Inflammatory macrophage treated with lipopolysaccharide for 4 hours (primary cell): ENCODE data around the gene FASN.
A peak's percentile ranks its signal among the peaks of the same experiment; 100 is the strongest.

Source experiments
- DNase-seq: peaks from one replicate; pipeline ENCODE4 v3.0.0-alpha.2; 2020

The FASN gene

DNA sequence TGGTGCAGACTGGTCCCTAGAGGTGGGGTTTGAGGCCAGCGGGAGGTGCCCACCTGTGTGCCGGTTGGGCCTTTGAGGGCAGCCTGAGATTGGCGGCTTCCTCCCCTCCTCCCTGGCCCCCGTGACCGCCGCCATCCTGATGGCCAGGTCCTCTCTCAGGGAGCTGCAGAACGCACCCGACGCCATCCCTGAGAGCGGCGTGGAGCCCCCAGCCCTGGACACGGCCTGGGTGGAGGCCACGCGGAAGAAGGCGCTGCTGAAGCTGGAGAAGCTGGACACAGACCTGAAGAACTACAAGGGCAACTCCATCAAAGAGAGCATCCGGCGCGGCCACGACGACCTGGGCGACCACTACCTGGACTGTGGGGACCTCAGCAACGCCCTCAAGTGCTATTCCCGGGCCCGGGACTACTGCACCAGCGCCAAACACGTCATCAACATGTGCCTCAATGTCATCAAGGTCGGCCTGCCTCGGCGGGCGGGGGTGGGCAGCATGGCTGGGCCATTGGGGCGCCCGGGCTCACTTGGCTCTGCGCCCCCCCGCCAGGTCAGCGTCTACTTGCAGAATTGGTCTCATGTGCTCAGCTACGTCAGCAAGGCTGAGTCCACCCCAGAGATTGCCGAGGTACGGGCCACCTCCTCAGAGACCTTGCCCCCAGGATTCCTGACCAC is 43.5 kb downstream of the FASN start:
- DNase-seq, result no peak

DNA sequence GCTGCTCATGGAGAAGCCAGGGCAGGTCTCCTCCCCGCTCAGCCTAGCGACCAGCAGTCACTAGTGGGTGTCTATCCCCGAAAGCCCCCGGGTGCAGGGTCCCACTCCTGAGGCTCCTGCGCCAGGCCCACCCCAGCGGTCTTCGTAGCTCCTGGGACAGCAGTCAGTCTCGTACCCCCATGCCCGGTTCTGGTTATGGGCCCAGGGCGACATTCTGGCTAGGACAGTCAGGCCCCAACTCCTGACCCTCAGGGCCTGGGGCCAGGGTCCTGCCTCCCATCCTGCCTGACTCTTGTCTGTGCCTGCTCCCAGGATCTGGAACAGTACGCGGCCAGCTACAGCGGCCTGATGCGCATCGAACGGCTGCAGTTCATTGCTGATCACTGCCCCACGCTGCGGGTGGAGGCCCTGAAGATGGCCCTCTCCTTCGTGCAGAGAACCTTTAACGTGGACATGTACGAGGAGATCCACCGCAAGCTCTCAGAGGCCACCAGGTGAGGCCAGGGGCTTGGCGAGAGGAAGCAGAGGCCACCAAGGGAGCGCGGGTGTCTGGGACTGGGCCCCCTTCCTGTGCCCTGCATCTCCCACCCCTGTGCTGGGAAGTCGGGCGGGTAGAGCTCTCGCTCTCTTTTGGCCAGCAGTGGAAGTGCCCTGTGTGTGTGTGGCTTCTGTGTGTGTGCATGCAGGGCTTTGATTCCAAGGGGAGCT is 44.3 kb downstream of the FASN start:
- DNase-seq, result no peak

DNA sequence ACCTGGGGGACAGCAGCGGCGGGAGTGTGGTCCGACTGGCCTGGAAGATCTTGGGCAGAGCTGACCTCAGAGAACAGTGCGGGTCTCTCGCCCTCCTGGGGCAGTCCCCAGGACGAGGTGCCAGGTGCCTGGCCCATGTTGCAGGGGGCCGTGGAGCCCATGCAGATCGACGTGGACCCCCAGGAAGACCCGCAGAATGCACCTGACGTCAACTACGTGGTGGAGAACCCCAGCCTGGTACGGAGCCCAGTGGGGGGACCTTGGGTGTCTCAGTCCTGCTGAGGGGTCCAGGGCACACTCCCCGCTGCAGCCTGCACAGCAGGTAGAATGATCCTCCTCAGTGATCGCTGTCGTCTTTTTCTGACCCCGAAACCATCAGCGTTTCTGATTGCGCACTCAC is 44.9 kb downstream of the FASN start:
- DNase-seq, result no peak

DNA sequence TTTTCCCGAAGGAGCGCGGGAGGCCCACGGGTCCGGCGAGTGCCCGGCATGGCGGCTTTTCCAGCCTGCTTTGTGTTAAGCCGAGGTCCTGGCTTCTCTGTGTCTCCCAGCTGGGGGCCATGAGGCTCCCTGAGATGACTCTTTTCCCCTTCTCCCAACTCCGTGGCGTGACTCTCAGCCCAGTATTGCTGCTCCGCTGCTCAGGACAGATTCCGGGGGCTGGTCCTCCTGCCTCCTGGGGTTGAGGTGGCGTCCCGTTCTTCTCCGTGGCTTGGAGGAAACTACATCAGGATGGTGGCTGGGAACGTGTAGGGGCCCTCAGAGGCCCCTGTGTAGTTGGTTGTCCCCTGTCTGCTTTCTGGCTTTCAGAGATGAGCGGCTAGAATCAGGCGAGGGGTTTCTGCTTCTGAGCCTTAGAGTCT is 45.4 kb downstream of the FASN start:
- no peak for DNase-seq

DNA sequence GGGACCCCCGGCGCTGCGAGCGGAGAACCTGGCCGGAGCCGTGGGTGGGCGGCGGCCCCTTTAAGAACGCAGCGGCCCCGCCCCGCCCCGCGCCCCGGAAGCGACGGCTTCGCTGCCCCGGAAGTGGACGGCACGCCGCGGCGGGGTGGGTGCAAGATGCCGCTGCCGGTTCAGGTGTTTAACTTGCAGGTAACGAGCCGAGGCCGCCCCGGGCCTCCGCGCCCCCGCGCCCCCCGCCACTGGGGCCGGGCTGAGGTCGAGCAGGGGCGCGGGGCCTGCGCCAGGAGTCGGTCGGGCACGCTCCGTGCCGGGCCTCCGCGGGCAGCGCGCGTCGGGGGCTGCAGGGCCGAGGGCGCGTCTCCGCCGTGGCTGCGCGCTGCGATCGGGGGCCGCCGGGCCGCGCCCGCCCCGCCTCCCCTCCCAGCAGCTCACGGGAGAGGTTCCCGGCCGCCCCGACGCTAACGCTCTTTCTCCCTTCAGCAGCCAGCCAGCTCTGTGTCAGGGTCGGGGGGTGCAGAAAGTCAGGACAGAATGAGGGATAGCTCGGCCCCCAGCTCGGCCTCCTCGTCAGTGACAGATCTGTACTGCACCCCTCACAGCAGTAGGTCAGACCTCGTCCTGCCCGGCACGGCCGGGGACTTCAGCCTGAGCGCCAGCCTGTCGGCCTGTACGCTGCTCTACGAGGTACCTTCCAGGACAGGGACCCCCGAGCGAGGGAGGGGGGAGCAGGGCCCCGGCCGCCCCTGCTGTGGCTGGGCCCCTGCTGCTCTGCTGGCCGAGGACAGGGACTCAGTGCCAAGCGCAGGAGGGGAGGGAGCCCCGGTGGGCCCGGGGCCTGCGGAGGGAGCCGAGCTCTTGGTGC is 46.0 kb downstream of the FASN start, which contains the start of the genes GPS1 and RFNG:
GPS1 (plus strand) TSS at position 123 of the 862 bp plus-strand sequence; CDS start at position 157, 34 bp downstream.
RFNG (minus strand) TSS at position 36 of the 862 bp plus-strand sequence. CDS start 45 bp downstream, outside the sequence.
- DNase-seq, result peak; percentile 70

DNA sequence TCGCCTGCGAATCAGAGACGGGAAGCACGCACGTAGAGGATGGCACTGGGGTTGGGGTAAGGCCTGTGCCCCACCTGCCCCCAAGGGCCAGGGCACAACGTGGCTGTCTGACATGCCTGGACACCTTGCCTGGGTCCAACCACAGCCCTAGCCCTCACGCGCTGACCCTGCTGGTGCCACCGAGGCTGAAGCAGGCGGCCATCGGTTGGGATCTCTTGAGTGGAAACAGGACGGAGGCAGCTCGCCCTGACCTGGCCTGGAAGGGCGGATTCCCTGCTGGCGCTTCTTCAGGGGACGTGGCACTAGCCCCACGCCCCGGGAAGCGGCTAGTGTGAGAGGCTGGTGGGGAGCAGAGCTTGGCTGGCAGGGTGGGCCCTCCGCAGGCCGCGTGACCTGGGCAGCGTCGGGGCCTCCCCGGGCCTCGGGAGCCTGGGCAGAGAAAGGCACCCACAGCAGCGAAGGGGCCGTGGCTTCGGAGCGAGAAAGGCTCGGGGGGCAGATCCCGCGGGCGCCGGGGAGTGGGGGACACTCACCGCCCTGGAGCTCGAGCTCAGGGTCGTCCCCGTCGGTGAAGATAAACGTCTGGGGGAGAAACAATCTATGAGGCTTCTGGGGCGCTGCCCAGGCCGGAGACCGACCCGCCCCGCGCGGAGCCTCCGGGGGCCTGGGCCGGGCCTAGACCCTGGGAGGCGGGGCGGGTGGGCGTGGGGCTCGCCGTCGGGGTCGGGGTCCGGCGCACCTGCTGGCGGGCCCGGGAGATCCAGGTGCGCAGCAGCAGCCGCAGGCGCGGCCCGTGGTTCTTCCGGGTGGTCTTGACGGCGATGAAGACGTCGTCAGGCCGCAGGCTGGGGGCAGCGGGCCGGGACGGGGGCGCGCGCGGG is 47.0 kb downstream of the FASN start:
- DNase-seq, result no peak

DNA sequence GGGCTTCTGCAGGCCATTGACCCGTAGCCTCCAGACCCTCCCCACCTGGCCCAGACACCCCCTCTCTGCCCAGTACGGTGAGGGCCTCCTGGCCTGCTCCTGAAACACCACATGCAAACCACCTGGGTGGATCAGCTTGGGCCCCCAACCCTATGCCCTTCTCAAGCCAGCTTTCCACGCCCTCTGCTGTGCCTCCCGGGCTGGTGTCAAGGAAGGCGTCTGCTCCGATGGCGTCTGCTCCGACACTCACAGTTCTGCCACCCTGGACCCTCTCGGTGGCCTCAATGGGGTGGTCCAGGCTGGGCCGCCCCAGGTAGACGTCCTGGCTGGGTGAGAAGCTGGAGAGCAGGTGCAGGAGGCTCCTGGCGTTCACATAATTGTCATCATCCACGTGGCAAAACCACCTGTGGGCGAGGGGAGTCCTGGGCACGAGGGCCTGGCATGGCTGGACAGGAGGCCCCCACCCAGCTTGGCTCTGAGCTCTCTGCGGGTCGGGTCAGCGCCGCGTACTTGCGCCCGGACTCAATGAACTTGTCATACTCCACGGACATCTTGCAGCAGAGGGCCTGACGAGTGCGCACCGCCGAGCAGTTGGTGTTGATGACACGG is 47.8 kb downstream of the FASN start:
- no peak for DNase-seq

DNA sequence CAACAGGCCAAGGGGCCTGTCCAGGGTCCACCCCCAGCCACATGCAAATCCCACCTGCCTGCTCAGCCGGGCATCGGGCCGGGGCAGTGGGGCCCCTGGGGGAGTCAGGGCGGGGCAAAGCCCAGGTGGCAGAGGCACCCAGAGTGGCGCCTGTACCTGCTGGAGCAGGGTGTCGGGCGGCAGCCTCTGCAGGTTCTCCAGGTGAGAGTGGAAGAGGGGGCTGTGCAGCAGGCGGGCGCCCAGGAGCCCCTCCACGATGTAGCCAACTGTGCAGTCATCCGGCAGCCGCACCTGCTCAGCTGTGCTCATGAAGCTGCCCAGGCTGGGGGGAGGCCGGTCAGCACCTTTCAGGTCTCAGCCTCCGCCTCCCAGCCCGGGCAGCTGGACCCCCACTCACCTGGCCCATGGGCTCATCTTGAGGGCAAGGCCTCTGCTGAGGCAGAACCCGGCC is 48.5 kb downstream of the FASN start:
- no peak for DNase-seq

DNA sequence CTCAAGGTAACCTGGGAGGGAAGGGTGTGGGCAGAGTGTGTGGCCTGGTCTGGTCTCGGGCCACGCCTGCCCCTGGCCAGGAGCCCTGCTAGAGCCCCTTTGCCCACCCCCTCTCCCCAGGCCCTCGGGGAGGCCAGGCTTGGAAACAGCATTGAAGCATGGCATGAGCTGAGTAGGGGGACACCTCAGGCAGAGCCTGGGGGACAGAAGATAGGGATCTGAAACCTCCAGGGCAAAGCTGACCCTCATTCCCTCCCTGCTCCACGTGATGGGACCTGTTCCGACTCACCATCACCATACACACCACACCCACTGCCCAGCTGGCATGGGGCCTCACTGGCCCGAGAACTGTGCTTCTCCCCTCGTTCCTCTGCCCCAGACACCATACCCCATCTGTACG is 48.9 kb downstream of the FASN start:
- DNase-seq, result no peak

DNA sequence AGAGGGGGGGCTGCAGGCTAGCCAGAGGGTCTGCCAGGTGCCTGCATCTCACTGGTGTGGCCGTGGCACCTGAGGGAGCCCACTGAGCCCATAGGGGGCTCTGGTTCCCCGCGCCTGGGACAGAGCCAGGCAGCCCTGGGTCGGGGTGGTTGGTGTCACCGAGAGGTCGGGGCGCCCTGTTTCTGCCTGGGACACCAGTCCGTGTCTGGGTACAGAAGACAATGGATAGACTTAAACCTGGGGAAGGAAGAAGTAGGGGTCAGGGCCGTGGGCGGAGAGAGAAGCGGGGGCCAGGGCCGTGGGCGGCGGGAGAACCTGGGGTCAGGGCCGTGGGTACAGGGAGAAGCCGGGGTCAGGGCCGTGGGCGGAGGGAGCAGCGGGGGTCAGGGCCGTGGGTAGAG is 49.5 kb downstream of the FASN start:
- no peak for DNase-seq

DNA sequence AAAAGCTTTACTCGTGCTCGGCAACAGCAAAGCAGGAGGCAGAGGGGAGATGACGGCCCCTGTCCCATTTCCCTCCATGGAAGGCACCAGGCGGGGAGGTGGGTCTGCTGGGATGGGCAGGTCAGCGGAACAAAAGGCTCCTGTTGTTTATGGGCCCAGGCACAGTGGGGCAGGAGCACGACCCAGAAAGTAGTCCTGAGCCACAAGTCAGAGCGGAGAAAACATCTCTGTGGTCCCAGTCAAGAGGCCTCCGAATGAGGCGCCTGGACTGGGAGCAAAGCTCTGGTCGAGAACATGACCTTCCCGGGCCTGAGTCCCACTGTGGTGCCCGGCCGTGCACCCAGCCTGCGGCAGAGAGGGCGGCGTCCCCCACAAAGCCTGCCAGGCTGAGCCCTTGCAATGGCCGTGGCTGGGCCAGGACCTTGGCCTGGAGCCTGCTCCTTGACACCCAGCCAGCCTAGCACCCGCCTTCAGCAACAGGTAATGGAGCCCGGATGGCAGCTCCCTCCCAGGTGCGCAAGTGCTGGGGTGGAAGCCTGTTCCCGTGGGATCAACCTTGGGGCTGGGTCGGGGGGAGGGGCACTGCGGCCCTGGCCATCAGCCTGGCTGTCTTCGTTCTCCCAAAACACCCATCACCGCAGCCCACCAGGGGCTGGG is 50.0 kb downstream of the FASN start:
- DNase-seq, result no peak

DNA sequence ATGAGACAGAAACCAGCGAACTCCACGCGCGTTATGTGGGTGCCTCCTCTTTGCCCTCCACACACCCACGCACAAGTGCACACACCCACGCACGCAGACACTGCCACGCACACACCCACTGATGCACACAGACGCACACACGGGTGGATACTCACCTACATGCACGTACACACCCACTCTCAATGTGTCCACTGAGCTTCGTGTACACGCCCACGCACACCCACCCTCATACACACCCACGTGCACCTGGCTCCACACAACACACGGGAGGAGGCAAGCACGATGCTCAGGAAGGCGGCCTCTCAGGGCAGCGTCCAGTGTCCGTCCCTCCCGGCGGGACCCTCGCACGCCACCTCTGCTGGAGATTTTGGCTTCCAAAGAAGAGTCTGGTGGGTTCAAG is 50.7 kb downstream of the FASN start:
- no peak for DNase-seq

DNA sequence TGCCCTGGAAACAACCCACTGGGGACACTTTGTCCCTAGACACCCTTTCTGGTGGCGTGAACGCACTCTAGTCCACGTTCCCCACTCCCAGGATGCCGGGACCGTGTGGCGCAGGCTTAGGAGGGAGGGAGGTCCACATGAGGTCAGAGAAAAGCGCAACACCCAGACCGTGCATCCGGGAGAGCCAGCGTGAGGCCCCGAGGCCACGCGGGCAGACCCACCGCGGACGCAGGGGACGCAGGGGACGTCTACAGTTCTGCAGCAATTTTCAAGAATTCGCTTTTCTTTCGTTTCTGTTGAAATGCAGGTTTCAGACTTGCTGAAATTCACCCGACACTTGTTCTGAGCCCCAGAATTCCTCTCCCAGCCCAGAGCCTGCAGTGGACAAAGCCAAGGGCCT is 51.1 kb downstream of the FASN start:
- DNase-seq, result no peak

DNA sequence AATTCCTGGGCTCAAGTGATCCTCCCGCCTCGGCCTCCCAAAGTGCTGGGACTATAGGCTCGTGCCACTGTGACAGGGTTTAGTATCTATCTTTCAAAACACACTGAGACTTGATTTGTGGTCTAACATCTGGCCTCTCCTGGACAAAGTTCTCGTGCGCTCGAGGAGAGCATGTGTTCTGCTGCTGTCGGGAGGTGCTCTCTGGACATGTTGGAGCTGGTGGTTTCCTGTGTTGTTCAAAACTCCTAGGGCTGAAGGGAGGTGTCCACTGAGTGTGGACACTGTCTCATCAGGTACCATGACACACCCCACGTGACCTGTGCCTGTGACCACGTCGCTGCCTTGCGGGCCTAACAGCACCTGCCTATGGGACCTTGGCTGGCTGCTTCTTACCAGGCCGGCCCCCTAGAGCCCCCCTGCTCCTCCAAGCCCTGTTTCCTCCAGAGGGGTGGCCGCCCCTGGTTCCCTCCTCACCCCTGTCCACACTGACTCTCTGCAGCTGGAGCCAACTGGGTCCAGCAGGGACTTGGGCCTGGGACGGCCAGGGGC is 52.0 kb downstream of the FASN start:
- DNase-seq, result no peak

DNA sequence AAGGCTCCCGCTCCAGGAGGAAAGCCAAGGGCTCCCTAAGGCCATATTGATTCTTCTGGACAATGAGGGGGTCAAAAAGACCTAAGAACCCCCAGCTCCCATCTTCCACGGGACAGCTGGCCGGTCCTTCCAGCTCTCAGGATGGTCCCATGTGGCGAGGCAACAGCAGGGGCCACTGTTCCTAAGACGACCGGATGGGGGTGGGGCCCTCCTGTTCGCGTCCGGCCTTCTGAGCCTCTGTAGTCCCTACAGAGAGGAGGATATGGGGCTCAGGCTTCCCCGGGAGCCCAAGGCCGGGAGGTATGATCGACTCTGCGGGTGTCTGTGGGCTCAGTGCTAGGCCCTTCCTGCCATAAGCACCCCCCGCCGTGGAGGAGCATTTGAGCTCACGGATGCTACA is 54.5 kb downstream of the FASN start:
- no peak for DNase-seq

DNA sequence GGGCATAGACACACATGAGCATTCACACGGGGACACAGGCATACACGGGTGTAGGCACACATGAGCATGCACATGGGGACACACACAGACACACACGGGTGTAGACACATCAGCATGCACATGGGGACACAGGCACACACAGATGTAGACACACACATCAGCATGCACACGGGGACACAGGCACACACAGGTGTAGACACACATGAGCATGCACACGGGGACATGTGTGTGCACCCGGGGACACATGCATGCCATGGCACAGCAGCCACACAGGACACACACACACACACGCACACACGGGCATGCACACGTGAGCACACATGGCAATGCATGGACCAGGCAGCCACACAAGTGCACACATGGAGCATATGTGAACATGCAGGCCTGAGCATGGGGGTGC is 55.4 kb downstream of the FASN start:
- DNase-seq, result no peak

DNA sequence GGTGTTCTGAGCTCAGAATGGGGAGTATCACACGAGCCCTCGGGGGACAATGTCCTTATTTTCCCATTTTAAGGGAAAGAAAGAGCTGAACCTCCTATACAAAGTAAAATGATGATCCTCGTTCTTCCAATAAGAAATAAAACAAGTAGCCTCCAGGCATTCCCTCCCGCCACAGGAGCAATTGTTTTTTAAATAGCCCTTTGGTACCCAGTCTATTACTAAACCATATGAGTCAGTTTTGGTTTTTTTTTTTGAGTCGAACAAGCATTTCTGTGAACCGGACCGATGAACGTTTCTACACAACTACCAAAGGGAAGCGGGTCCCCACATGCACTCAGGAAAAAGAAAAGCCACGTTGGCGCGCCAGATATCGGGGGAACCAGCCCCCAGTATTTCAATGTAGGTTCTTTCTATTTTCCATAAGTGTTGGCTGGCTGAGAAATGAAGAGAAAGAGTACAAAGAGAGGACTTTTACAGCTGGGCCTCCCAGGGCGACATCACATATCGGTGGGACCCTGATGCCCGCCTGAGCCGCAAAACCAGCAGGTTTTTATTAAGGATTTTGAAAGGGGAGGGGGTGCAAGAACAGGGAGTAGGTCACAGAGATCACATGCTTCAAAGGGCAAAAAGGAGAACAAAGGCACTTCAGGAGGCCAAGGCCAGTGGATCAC is 56.8 kb downstream of the FASN start:
- DNase-seq, result peak; percentile 13

DNA sequence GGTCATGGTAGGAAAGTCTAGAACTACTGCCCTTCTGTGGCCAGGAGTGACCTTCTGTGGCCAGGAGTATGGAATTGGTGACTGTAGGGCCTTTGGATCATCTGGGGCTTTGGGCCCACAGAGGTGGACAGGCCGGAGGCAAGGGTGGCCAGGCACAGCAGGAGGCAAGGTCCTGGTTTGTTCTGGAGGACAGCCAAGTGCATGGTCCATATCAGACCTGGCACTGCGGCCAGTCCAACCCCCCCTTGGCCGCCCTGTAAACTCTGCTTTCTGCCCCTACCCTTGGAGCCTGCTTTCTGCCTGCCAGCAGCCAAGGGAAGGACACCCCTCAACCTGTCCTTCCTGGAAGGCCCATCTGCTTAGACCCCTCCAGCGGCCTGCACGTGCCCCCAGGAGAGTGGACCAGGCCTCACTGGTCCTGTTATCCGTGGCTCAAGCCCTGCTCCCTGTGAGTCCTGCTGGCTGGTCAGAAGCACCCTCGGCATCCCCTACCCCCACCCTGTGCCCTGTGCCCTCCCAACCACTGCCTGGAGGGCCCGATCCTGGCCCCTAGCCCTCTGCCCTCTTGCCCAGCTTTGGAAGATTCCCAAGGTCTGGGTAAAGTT is 58.2 kb downstream of the FASN start:
- no peak for DNase-seq

DNA sequence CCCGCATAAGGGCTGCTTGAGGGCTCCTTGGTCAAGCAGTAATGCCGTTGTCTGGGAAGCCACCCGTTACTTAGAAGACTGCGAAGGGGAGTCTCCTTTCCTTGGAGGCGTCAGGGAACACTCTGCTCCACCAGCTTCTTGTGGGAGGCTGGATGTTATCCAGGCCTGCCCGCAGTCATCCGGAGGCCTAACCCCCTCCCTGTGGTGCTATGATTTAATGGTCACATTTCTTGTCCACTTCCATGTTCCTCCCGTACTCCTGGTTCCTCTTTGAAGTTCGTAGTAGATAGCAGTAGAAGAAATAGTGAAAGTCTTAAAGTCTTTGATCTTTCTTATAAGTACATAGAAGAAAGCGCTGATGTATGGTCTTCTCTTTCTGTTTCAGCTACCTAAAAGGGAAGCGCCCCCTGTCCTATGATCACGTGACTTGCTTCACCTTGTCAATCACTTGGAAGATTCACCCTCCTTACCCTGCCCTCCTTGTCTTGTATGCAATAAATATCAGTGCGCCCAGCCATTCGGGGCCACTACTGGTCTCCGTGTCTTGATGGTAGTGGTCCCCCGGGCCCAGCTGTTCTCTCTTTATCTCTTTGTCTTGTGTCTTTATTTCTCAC is 59.1 kb downstream of the FASN start:
- peak; percentile 61 for DNase-seq

DNA sequence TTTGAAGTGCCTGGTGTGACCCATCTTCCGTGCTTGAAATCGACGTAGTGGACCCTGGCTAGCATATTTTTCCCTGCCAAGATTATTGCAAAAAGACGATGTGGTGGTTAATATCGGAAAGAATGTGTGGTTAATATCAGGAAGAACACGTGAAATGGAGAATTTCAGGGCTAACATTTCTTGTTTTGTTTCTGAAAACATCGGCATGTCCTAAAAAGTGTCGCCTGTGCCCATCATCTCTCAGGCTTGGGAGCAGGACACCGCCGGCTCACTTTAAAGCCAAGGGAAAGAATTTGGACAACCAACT is 60.2 kb downstream of the FASN start:
- DNase-seq, result no peak
